Epithelial cell of proximal tubule (primary cell): ENCODE results near the gene VEGFC. TPM values are rescaled to one million over a fixed set of nuclear protein-coding genes. Genes with fewer than 3 reads are reported as not detected.

ENCODE experiments used
- DNase-seq: peaks from one replicate; pipeline ENCODE4 v3.0.0-alpha.2; 2011; ENCODE audit warnings: low read depth
- H3K4me3 ChIP-seq: 2 replicates; pipeline ENCODE4 v1.5.1; 2011; ENCODE audit warnings: low read depth, mild to moderate bottlenecking, low read length
- total RNA-seq: library from RNA; depleted of rRNA; stranded (reverse); fragments of >200 nt; gene quantifications from 2 replicates; pipeline ENCODE4 v1.2.3, GENCODE V29; 2015
- TF ChIP-seq, protein P1 (sequence below): conservative IDR thresholded peaks from 2 replicates; pipeline ENCODE4 v1.5.1; 2012; ENCODE audit warnings: low read depth, mild to moderate bottlenecking, low read length

Gene VEGFC
- total RNA-seq, 1 donor from 2014 or later, result 11.0 TPM

GRCh38 chr4:176780995-176781738 is 11.6 kb downstream of the VEGFC start:
- H3K4me3 ChIP-seq, result no peak overlapping the region
- TF ChIP-seq, protein P1, sequence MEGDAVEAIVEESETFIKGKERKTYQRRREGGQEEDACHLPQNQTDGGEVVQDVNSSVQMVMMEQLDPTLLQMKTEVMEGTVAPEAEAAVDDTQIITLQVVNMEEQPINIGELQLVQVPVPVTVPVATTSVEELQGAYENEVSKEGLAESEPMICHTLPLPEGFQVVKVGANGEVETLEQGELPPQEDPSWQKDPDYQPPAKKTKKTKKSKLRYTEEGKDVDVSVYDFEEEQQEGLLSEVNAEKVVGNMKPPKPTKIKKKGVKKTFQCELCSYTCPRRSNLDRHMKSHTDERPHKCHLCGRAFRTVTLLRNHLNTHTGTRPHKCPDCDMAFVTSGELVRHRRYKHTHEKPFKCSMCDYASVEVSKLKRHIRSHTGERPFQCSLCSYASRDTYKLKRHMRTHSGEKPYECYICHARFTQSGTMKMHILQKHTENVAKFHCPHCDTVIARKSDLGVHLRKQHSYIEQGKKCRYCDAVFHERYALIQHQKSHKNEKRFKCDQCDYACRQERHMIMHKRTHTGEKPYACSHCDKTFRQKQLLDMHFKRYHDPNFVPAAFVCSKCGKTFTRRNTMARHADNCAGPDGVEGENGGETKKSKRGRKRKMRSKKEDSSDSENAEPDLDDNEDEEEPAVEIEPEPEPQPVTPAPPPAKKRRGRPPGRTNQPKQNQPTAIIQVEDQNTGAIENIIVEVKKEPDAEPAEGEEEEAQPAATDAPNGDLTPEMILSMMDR, result no peak
- no peak for DNase-seq

DNA sequence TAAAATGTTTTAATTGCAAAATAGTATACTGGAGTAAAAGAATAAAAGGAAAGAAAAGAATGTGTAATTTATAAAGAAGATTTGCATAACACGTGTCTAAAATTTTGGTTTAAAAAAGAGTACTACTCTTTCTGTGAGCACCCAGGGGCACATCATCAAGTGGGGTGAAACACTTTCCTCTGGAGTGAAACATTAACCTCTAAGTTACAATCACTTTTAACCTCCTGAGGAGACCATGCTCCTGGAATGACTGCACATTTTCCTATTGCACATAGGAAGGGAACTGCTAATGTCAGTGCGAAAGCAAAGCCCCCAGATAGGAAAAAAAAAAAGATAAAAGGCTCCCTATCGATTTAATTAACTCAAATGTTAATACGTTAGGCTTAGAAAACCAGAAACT is 13.3 kb downstream of the VEGFC start:
- TF ChIP-seq, protein P1, result no peak
- H3K4me3 ChIP-seq, result no peak overlapping the region
- DNase-seq, result no peak

GRCh38 chr4:176778491-176778890 is 14.2 kb downstream of the VEGFC start:
- TF ChIP-seq, protein P1, result no peak
- no peak for DNase-seq
- H3K4me3 ChIP-seq, result no peak overlapping the region

GRCh38 chr4:176778063-176778462 is 14.7 kb downstream of the VEGFC start:
- DNase-seq, result no peak
- H3K4me3 ChIP-seq, result no peak overlapping the region
- TF ChIP-seq, protein P1, result no peak

DNA sequence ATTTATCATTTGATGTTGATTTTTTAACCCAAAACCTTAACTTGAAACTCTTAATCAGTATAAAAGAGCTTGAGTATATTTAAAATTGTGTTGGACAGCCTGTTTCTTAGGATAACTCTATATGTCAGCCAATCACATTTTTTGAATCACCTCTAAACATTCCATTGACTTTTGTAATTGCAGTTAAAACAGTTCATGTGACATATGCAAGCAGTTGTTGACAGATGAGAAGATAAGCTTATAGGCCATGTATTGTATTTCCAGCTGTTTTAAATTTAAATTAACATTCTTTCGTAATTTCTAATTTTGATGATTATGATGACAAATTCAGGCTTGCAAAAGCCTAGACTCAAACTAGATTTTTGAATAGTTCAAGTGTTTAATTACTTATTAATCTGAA is 17.4 kb downstream of the VEGFC start:
- TF ChIP-seq, protein P1, result no peak
- H3K4me3 ChIP-seq, result no peak overlapping the region
- no peak for DNase-seq

DNA sequence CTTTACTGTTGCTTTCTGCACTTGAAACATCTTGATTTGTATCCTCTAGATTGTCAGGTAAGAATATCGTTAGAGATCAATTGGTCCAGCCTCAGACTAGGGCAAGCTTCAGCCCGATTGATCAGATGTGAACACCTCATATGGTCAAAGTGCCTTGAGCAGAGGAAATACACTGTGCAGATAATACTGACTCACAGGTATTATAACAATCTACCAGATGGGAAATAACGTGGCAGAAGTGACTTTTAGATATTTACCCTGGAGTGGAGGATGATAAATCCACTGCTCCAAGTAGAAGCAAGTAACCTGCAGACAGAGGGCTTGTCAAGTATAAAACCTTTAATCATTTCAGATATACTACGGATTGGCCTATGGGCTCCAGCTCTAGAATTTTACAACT is 17.9 kb downstream of the VEGFC start:
- TF ChIP-seq, protein P1, result no peak
- DNase-seq, result no peak

GRCh38 chr4:176769514-176769913 is 23.2 kb downstream of the VEGFC start:
- no peak overlapping the region for H3K4me3 ChIP-seq
- TF ChIP-seq, protein P1, result no peak
- DNase-seq, result peak; percentile 56

More for the DNA sequence above, 17.9 kb downstream of the VEGFC start:
- H3K4me3 ChIP-seq, result no peak overlapping the region
